ENCODE results near the gene CELA1. TPM values are rescaled to one million over a fixed set of nuclear protein-coding genes. Genes with fewer than 3 reads are reported as not detected.
A peak's percentile ranks its signal among the peaks of the same experiment; 100 is the strongest.

The CELA1 gene
- polyA plus RNA-seq (2011; rRNA removed) (not detected in 2 replicates), polyA plus RNA-seq (2017; fragmentation: RNase III; extraction: RNeasy Plus Mini Kit Qiagen cat#74134 plus additional on column Dnase treatment) (not detected in 3 replicates), polyA minus RNA-seq (2011; rRNA and poly(A)+ RNA removed) (not detected in 2 replicates)
- polyA plus RNA-seq (2012; cell fraction: cytosol; rRNA removed) = 0.08 TPM in 1 of 2 replicates, not detected in the other
- not detected in 2 replicates for polyA plus RNA-seq (2012; cell fraction: nucleus; rRNA removed)

DNA sequence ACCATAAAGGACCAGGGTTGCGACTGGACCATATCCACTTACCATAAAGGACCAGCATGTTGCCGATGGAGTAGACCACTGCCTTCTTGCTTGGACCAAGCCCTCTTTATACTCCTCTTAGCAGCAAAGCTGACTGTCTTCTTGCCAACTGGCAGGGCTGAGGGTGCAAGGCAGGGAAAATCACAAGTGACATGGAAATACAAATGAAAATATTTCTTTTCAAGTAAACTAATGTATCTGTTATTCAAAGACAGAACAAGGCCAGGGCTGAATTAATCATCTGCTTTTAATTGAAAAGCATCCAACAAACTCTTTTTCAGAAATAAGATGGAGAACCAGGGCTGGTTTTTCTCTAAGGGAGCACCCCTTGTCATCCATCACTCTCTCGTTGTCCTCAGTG is at the start of gene CELA1:
Gene CELA1 (minus strand): TSS at position 99 of the 400 bp plus-strand sequence. CDS start 41 bp downstream, at position 58.
- Histone ChIP-seq H3K27ac (peak within 1 kb of the TSS in 1 of 2 experiments; percentile 52; a peak in 2 of 6 replicates), H3K4me1 (peaks cover 5% of the 10 kb centered on the region; the same call in 1 of the 3 replicates), H3K9me3 (no peaks in the 10 kb centered on the region), H3K4me2 (no peak within 1 kb of the TSS), H3K4me3 (no peak within 1 kb of the TSS)
- POLR2A ChIA-PET = no interaction called here
- TF ChIP-seq ZNF302 (CRISPR knock-in tag; IDR thresholded peaks at IDR 0.05) = no peak
- TF ChIP-seq SREBF2 (IDR thresholded peaks at IDR 0.05) = no peak
- no peak for TF ChIP-seq CBX2 (IDR thresholded peaks at IDR 0.05; ENCODE audit: borderline replicate concordance, low read depth)
- TF ChIP-seq FOSB (CRISPR knock-in tag; IDR thresholded peaks at IDR 0.05) = no peak
- FAIRE-seq (no peak), DNase-seq (ENCODE audit: low read depth in 1 of 2, low spot score in 1 of 2) (no peak), ATAC-seq (no peak)
- CTCF ChIA-PET = no interaction called here
- WGBS (ENCODE audit: missing lambda C conversion rate) = 87% methylated on average over 3 of the region's 3 CpGs

DNA sequence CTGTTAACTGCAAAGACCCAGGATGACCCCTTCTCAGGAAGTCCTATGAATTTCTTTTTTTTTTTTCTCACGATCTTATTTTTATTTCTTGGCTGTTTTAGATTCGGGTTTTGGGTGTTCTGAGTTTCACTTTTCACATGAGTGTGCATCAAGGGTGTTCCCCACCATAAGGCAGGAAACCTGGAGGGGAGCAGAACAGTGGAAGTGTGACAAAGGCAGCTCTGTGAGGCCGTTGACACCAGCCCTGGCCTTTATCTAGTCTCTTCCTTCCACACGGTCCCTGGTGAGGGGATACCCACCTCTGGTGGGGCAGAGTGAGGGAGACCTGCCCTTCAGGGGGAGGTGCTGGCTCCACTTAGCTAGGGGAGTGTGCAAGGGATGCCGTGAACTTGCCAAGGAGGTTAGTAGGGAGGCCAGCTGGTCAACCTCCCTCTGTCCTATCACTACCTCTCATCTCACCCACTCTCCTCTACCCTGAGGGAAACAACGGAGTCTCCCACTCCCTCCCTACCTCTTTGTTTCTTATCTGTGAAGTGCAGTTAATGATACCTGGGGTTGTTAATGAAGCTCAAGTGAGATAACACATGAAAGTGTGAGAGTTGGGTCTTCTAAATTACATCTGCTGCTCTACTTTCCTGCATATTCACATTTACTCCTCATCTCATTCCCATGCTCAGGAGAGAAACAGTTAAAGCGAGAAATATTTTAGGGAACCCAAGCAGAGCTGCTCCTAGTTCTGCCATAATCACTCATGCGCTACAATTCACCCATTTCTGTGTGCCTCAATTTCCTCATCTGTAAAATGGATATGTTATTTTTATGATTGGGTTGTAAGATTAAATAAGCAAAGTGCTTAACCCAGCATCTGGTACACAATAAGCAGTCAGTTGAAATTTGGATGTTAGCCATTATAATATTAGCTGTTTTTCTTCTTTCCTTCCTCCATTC is 49.1 kb upstream of the CELA1 start:
- H3K4me3 ChIP-seq = no peak overlapping the region
- ATAC-seq = no peak
- peaks cover 5% of the 10 kb centered on the region; the same call in 2 of the 3 replicates for H3K4me1 ChIP-seq
- WGBS (ENCODE audit: missing lambda C conversion rate) = 52% methylated on average over 8 of the region's 8 CpGs
- no peak overlapping the region for H3K27ac ChIP-seq
- ChIA-PET CTCF (interaction anchor here (0.6 to 2.7 kb wide), 5 partner anchors 29 to 396 kb away, joined by 3 to 10 read pairs (median 3); partner anchors contain the start of gene SLC4A8), POLR2A (no interaction called here)
- H3K9me3 ChIP-seq = no peaks in the 10 kb centered on the region
- H3K4me2 ChIP-seq = no peak overlapping the region
- FAIRE-seq = no peak
- TF ChIP-seq BHLHE40 (IDR thresholded peaks at IDR 0.05; ENCODE audit: low read depth, low read length) = no peak
- no peak for TF ChIP-seq FOSL2 (IDR thresholded peaks at IDR 0.05)
- no peak for TF ChIP-seq FOSL2 (CRISPR knock-in tag; IDR thresholded peaks at IDR 0.05)
- no peak for TF ChIP-seq TFCP2L1 (CRISPR knock-in tag; IDR thresholded peaks at IDR 0.05)
- no peak for DNase-seq (ENCODE audit: low read depth in 1 of 2, low spot score in 1 of 2)

DNA sequence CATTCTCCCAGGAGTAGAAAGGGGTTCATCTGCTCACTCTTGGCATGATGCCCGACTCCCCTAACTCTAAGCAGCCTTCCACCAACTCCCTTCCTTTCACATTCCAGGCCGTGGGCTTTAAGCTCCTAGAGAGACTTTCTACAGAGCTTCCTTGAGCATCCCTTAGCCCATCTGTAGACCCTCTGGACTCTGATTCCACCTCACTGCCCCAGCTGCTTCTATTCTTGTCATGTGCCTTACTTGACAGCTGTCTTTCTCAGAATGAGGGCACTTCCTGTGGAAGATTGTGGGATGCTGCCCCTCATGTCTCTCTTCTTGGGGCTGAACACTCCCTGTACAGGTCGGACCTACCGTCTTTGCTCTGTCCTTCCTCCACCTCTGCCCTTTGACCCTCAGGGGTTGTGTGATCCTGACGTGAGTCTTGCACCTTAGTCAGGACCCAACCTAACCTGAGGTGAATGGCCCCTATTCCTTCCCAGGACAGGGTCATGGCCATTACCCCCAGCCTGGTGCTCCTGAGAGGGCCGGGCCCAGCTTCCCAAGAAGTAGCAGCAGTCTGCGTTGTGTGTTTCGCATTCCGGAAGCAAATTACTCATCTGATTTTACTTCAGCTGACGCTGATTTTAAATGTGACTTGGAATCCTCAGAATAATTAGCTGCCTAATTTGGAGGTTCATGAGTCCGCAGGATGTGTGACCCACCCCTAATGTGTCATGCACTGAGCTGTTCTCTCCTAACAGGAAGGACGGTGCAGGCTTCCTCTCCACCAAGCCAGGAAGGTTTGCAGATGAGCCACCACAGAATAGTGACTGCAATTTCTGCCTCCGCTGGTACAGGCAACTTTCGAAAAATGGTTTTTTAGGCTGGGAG is 47.4 kb upstream of the CELA1 start:
- CTCF ChIA-PET = interaction anchor here (1.5 to 2.7 kb wide), 3 partner anchors 27 to 53 kb away, joined by 3 to 19 read pairs (median 10); no protein-coding TSS in a partner anchor
- Histone ChIP-seq H3K4me1 (peaks cover 5% of the 10 kb centered on the region; the same call in 2 of the 3 replicates), H3K4me2 (no peak overlapping the region), H3K27ac (no peak overlapping the region), H3K4me3 (no peak overlapping the region), H3K9me3 (no peaks in the 10 kb centered on the region)
- ATAC-seq = no peak
- POLR2A ChIA-PET = no interaction called here
- no peak for DNase-seq (ENCODE audit: low read depth in 1 of 2, low spot score in 1 of 2)
- TF ChIP-seq HDAC2 (IDR thresholded peaks at IDR 0.05) = no peak
- TF ChIP-seq CBX2 (IDR thresholded peaks at IDR 0.05; ENCODE audit: borderline replicate concordance, low read depth) = no peak
- TF ChIP-seq, protein P1, sequence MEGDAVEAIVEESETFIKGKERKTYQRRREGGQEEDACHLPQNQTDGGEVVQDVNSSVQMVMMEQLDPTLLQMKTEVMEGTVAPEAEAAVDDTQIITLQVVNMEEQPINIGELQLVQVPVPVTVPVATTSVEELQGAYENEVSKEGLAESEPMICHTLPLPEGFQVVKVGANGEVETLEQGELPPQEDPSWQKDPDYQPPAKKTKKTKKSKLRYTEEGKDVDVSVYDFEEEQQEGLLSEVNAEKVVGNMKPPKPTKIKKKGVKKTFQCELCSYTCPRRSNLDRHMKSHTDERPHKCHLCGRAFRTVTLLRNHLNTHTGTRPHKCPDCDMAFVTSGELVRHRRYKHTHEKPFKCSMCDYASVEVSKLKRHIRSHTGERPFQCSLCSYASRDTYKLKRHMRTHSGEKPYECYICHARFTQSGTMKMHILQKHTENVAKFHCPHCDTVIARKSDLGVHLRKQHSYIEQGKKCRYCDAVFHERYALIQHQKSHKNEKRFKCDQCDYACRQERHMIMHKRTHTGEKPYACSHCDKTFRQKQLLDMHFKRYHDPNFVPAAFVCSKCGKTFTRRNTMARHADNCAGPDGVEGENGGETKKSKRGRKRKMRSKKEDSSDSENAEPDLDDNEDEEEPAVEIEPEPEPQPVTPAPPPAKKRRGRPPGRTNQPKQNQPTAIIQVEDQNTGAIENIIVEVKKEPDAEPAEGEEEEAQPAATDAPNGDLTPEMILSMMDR (IDR thresholded peaks at IDR 0.05) = no peak
- WGBS (ENCODE audit: missing lambda C conversion rate) = 84% methylated on average over 14 of the region's 14 CpGs
- no peak for FAIRE-seq

DNA sequence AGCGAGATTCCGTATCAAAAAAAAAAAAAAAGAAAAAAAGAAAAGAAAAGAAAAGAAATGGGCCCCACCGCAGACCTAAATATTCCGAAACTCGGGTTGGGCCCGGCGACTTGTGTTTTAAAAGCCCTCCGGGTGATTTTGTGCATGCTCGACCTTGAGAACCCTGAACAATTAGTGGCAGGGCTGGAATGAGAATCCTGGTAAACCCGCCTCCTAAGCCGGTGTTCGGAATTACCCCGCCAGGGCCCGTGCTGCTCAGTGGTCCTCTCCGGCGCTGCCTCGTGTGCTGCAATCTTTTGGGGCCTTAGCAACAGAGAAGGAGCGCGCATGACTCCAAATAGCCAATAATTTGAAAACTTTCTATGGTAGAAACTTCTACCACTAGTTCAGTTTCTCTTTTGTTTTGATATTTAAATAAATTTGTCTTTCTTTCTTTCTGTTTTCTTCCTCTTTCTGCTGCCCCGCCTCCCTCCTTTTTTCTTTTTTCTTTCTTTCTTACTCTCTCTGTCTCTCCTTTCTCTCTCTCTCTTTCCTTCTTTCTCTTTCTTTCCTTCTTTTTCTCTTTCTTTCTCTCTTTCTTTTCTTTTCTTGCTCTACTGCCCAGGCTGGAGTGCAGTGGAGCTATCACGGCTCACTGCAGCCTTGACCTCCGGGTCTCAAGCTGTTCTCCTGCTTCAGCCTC is 46.2 kb upstream of the CELA1 start:
- Histone ChIP-seq H3K4me1 (peaks cover 14% of the 10 kb centered on the region), H3K9me3 (no peaks in the 10 kb centered on the region), H3K4me3 (no peak overlapping the region), H3K27ac (no peak overlapping the region), H3K4me2 (no peak overlapping the region)
- FAIRE-seq (no peak), DNase-seq (ENCODE audit: low read depth in 1 of 2, low spot score in 1 of 2) (no peak), ATAC-seq (no peak)
- POLR2A ChIA-PET = no interaction called here
- no peak for TF ChIP-seq JUNB (IDR thresholded peaks at IDR 0.05)
- no peak for TF ChIP-seq RAD21 (conservative IDR thresholded peaks at IDR 0.05 in 1 of 2, IDR thresholded peaks at IDR 0.05 in 1 of 2)
- no peak for TF ChIP-seq NR3C1 (IDR thresholded peaks at IDR 0.05)
- TF ChIP-seq CBX2 (IDR thresholded peaks at IDR 0.05; ENCODE audit: borderline replicate concordance, low read depth) = no peak
- no peak for TF ChIP-seq FOSL2 (IDR thresholded peaks at IDR 0.05)
- no peak for TF ChIP-seq FOSL2 (CRISPR knock-in tag; IDR thresholded peaks at IDR 0.05)
- TF ChIP-seq ZFP36 (IDR thresholded peaks at IDR 0.05; ENCODE audit: borderline replicate concordance, partially characterized antibody) = no peak
- 95% methylated on average over 21 of the region's 22 CpGs for WGBS (ENCODE audit: missing lambda C conversion rate)
- CTCF ChIA-PET = interaction anchor here (0.7 to 2.7 kb wide), 6 partner anchors 16 to 428 kb away, joined by 3 to 19 read pairs (median 5); no protein-coding TSS in a partner anchor

Data from A549 (cell line).